ENCODE results near the gene OBP2A. TPM values are rescaled to one million over a fixed set of nuclear protein-coding genes. Genes with fewer than 3 reads are reported as not detected.

OBP2A gene
- total and polyA plus RNA-seq, 4 donors: 0.07 TPM; not detected in 3

- TF ChIP-seq CTCF (IDR thresholded peaks at IDR 0.05; ENCODE audit: control extremely low read depth, extremely low read depth): no peak
- no peak for DNase-seq
- Histone ChIP-seq H3K36me3 (ENCODE audit: control insufficient read depth in 4 of 4, insufficient read depth in 4 of 4, low read length in 4 of 4) (no peaks in the 10 kb centered on the region), H3K27ac (ENCODE audit: low read depth in 1 of 2, low read length in 1 of 2) (no peak overlapping the region), H3K27me3 (ENCODE audit: control insufficient read depth in 3 of 3, insufficient read depth in 3 of 3, low read length in 2 of 3) (no peaks in the 10 kb centered on the region), H3K9ac (ENCODE audit: insufficient read depth in 1 of 2, low read length in 2 of 2) (no peak overlapping the region), H3K4me3 (no peak overlapping the region), H3K9me3 (ENCODE audit: control insufficient read depth in 4 of 4, insufficient read depth in 3 of 4, low read length in 3 of 4) (peaks cover 0 to 6% (median 0%) of the 10 kb centered on the region in 4 donors), H3K4me1 (ENCODE audit: control insufficient read depth in 5 of 5, insufficient read depth in 5 of 5, low read length in 5 of 5) (no peaks in the 10 kb centered on the region)
- ATAC-seq (ENCODE audit: insufficient read depth, low FRiP score): no peak
- WGBS, 2 donors: 77 to 81% methylated on average over 22 of the region's 22 CpGs
Measured at GRCh38 chr9:135575995-135576631, 30.2 kb downstream of the OBP2A start.

- no peak overlapping the region for H3K4me3 ChIP-seq
- H3K36me3 ChIP-seq (ENCODE audit: control insufficient read depth in 4 of 4, insufficient read depth in 4 of 4, low read length in 4 of 4): no peaks in the 10 kb centered on the region
- WGBS, 2 donors: 80 to 87% methylated on average over 10 of the region's 10 CpGs
- no peak for DNase-seq
- no peak for TF ChIP-seq CTCF (IDR thresholded peaks at IDR 0.05; ENCODE audit: control extremely low read depth, extremely low read depth)
- no peak overlapping the region for H3K27ac ChIP-seq (ENCODE audit: low read depth in 1 of 2, low read length in 1 of 2)
- H3K9ac ChIP-seq (ENCODE audit: insufficient read depth in 1 of 2, low read length in 2 of 2): no peak overlapping the region
- no peaks in the 10 kb centered on the region for H3K4me1 ChIP-seq (ENCODE audit: control insufficient read depth in 5 of 5, insufficient read depth in 5 of 5, low read length in 5 of 5)
- peaks cover 0 to 6% (median 0%) of the 10 kb centered on the region in 4 donors for H3K9me3 ChIP-seq (ENCODE audit: control insufficient read depth in 4 of 4, insufficient read depth in 3 of 4, low read length in 3 of 4)
- H3K27me3 ChIP-seq (ENCODE audit: control insufficient read depth in 3 of 3, insufficient read depth in 3 of 3, low read length in 2 of 3): no peaks in the 10 kb centered on the region
- no peak for ATAC-seq (ENCODE audit: insufficient read depth, low FRiP score)
Measured at GRCh38 chr9:135577256-135577655, 31.3 kb downstream of the OBP2A start.

- H3K9ac ChIP-seq (ENCODE audit: insufficient read depth in 1 of 2, low read length in 2 of 2): no peak overlapping the region
- no peak overlapping the region for H3K4me3 ChIP-seq
- TF ChIP-seq CTCF (IDR thresholded peaks at IDR 0.05; ENCODE audit: control extremely low read depth, extremely low read depth): no peak
- H3K9me3 ChIP-seq (ENCODE audit: control insufficient read depth in 4 of 4, insufficient read depth in 3 of 4, low read length in 3 of 4): peaks cover 0 to 3% (median 0%) of the 10 kb centered on the region in 4 donors
- DNase-seq (no peak), ATAC-seq (ENCODE audit: insufficient read depth, low FRiP score) (no peak)
- no peaks in the 10 kb centered on the region for H3K36me3 ChIP-seq (ENCODE audit: control insufficient read depth in 4 of 4, insufficient read depth in 4 of 4, low read length in 4 of 4)
- WGBS, 2 donors: 25 to 35% methylated on average over 2 of the region's 2 CpGs
- no peak overlapping the region for H3K27ac ChIP-seq (ENCODE audit: low read depth in 1 of 2, low read length in 1 of 2)
- H3K27me3 ChIP-seq (ENCODE audit: control insufficient read depth in 3 of 3, insufficient read depth in 3 of 3, low read length in 2 of 3): no peaks in the 10 kb centered on the region
- H3K4me1 ChIP-seq (ENCODE audit: control insufficient read depth in 5 of 5, insufficient read depth in 5 of 5, low read length in 5 of 5): no peaks in the 10 kb centered on the region
Measured at GRCh38 chr9:135579356-135579755, 33.4 kb downstream of the OBP2A start.
